22Rv1 (cell line): ENCODE results near the gene TMEM181.

ENCODE experiments used
- ZFX ChIP-seq: fragments of 450-650 bp; IDR thresholded peaks from 2 replicates; pipeline ENCODE4 v1.6.1; 2017; ENCODE audit warnings: antibody characterized with exemption, borderline replicate concordance
- TF ChIP-seq, protein P1 (sequence below): fragments of 450-650 bp; IDR thresholded peaks from 2 replicates; pipeline ENCODE4 v1.5.1; 2017; ENCODE audit warnings: mild to moderate bottlenecking

- TF ChIP-seq, protein P1, sequence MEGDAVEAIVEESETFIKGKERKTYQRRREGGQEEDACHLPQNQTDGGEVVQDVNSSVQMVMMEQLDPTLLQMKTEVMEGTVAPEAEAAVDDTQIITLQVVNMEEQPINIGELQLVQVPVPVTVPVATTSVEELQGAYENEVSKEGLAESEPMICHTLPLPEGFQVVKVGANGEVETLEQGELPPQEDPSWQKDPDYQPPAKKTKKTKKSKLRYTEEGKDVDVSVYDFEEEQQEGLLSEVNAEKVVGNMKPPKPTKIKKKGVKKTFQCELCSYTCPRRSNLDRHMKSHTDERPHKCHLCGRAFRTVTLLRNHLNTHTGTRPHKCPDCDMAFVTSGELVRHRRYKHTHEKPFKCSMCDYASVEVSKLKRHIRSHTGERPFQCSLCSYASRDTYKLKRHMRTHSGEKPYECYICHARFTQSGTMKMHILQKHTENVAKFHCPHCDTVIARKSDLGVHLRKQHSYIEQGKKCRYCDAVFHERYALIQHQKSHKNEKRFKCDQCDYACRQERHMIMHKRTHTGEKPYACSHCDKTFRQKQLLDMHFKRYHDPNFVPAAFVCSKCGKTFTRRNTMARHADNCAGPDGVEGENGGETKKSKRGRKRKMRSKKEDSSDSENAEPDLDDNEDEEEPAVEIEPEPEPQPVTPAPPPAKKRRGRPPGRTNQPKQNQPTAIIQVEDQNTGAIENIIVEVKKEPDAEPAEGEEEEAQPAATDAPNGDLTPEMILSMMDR = no peak
- TF ChIP-seq ZFX = no peak
These were observed 80.6 kb downstream of the TMEM181 start for GRCh38 chr6:158640519-158640918.
